Stimulated activated CD4-positive, alpha-beta T cell treated with anti-CD3 and anti-CD28 coated beads, Interleukin-1b, Interleukin-23, amount 100 ng/mL, for 48 hours (primary cell): ENCODE measurements around the gene BCLAF1.
A peak's percentile ranks its signal among the peaks of the same experiment; 100 is the strongest.
"Not testable (repeated sequence)": the region's sequence is repeated elsewhere in the genome, so short reads cannot be mapped to it uniquely, and the experiment has no call there.

Experiments used
- DNase-seq: peaks from one replicate; pipeline ENCODE4 v3.0.0-alpha.2; 2020

Gene BCLAF1

GRCh38 chr6:136289579-136290409 is at the start of gene BCLAF1:
TSS of gene BCLAF1 (minus strand) at chr6:136289846. CDS start at chr6:136279866, 9,980 bp downstream.
- DNase-seq: peak; percentile 99

DNA sequence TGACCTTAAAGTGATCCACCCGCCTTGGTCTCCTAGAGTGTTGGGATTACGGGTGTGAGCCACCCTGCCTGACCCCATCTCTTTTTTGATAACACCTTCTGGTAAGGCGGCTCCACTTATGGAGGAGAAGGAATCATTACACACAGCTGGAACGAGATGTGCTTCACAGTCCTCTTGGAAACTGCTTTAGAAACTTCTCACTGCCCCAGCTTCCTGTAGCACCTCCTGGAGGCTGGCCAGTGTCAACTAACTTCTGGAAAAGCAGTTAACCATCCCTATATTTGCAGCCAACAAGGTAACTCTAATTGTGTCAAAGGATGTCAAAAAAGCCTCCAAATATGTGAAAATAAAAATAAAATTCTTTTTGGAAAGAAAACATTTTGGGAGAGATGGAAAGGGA is 48.8 kb upstream of the BCLAF1 start:
- no peak for DNase-seq

DNA sequence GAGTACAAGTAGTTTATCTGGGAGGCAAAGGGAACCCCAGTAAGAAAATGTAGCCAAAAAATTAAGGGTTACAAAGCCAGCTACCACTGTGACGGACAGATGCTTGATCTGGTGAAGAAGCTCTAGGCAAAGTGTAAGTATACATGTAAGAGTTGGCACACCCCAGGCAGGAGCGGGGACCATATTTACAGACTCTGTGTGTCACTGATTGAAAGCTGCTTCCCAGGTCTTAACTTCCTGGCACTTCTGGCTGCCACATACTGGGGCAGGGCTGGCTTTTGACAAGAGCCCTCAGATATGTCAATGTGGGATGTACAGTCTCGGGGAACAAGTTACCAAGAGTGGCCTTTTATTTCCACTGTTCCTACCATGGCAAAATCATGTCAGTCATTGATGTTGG is 48.0 kb upstream of the BCLAF1 start:
- no peak for DNase-seq

DNA sequence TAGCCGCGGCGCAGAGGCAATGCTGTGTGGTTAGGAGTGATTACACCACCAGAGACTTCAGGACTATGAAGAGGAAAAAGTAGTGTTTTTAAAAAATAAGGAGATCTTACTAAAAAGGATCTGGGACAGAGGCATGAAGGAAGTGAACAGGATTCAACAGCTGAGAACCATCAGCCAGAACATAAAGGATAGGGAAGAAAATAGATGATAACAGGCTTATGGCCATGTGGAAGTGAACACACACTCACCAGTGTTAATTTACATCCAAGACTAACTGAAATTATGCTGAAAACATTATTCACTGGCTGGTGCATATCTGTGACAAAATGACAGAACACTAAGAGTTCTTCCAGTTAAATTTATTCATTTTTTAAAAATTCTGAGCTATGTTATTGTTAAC is 47.5 kb upstream of the BCLAF1 start:
- DNase-seq: no peak

DNA sequence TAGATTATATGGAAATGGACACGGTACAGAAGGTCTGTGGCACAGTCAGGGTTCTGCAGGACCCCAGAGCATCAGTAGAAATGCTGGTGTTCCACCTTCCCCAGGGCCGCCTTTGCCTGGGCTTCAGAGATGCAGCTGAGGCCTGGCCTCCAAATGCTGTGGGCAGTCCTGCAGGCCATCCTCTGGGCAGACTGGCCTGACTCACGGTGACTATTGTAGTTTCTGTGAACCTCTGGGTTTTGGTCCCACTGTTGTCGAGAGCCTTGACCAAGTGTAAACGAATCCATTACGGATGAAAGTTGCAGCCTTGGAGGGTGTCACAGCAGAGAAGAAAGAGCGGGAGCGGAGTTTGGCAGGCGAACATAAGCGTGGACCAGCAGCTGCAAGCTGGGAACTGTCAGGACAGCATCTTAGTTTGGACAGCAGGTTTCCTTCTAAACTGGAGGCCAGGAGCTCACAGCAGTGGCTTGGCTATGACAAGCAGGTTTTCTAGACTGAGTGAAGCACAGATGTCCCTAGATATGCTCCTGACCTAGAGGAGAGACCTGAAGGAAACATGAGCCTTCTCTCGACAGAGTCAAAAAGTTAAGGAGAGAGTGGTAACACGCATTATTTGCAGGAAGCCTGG is 46.2 kb upstream of the BCLAF1 start:
- DNase-seq: no peak

DNA sequence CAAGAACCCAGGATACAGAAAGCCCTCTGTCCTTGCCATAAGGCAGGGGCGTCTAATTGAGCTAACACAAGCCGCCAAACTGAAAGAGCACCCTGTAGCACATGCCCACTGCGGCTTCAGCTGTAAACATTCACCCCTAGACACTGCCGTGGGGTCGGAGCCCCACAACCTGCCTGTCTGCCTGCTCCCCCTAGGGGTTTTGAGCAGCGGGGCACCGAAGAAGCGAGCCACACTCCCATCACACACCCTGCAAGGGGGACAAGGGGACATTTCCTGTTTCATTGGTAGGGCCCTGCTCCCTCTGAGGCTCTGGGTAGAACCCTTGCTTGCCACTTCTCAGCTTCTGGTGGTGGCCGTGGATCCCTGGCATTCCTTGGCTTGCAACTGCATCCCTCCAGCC is 45.2 kb upstream of the BCLAF1 start:
- no peak for DNase-seq

GRCh38 chr6:136334465-136334846 is 44.8 kb upstream of the BCLAF1 start:
- DNase-seq: no peak

GRCh38 chr6:136333824-136334464 is 44.3 kb upstream of the BCLAF1 start:
- no peak for DNase-seq

GRCh38 chr6:136331461-136331860 is 41.8 kb upstream of the BCLAF1 start:
- DNase-seq: no peak

- DNase-seq: no peak
Observed at GRCh38 chr6:136330634-136331033, 41.0 kb upstream of the BCLAF1 start.

DNA sequence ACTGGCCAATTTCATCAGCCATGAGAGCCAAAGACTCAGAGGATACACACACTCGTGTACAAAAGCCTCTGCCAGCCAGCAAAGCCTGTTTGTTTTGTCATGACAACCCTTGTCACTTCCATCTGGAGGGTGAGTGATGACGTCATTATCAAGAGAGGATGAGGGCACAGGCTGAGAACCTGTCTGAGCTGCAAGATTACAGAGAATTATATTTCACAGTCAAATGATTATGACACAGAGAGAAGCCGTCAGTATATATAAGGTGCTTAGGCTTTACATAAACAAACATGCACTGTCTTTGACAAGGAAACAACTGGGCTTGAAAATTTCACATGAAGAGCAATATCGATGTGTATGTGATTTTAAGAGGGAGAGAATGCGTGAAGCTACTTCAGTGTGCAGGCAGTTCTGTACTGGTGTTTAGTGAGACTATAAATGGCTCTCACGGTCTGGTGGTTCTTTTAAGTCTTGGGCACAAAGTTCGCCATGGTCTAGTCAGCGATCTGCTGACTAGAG is 36.5 kb upstream of the BCLAF1 start:
- no peak for DNase-seq

- no peak for DNase-seq
Observed at GRCh38 chr6:136324686-136325380, 35.2 kb upstream of the BCLAF1 start.

- no peak for DNase-seq
Observed at GRCh38 chr6:136323431-136324112, 33.9 kb upstream of the BCLAF1 start.

DNA sequence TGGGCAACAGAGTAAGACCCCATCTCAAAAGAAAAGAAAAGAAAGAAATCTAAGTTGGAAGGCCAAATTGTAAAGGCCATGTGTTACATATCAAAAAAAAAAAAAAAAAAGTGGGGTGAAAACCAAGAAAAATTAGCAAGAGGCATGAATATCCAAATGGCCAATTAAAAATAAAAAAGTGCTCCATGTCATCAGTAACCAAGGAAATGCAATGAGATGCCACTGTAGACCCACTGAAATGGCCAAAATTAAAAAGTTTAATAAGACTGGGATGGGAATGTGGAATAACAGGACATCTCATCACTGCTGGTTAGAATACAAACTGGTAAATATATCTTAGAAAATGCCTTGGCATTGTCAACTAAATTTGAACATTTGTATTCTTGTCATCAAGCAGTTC is 30.1 kb upstream of the BCLAF1 start:
- DNase-seq: no peak

DNA sequence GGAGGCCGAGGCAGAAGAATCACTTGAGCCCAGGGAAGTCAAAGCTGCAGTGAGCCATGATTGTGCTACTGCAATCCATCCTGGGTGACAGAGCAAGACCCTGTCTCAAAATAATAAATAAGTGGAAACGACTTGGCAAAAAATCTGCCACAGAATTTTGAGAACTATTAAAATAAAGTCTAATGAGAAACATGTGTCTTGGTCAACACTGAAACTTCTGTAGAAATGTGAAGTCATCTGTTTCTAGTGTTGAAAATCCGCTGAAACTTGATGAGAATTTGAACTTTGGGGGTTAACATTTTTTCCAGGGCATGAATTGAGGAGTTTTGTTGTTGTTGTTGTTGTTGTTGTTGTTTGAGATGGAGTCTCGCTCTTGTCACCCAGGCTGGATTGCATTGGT is 29.0 kb upstream of the BCLAF1 start:
- DNase-seq: no peak

- DNase-seq: no peak
Observed at GRCh38 chr6:136317971-136318370, 28.3 kb upstream of the BCLAF1 start.

GRCh38 chr6:136317021-136317694 is 27.5 kb upstream of the BCLAF1 start:
- peak; percentile 55 for DNase-seq

DNA sequence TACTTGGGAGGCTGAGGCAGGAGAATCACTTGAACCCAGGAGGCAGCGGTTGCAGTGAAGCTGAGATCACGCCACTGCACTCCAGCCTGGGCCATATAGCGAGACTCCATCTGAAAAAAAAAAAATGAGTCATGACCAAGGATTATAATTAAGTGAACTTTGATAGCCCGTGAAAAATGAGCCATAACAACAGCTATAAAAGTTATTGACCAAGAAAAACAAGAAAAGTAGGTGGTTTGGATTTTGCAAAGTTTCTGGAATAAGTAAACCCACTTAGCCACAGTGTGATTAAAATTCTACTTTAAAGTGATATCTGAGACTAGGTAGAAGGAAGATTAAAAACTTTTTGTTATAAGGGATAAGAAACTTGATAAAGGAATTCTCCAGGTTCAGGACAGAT is 25.9 kb upstream of the BCLAF1 start:
- DNase-seq: no peak

DNA sequence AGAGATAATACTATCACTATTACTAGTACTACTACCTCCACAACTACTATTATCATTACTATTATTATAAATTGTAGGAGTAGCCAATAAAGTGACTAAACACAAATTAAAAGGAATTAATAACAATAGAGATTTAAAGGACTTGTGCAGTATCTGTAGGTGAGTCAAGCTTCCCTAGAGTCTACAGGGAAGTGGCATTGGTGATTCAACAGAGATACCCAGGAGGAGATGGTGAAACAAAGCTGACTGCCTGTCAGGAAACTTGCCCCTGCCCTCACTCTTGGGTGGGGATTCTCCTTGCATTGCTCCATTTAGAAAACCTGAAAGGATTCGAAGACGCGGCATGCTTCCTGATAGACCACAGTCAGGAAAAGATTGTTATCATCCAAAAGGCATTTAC is 23.3 kb upstream of the BCLAF1 start:
- no peak for DNase-seq

- no peak for DNase-seq
Observed at GRCh38 chr6:136309729-136310311, 20.2 kb upstream of the BCLAF1 start.

DNA sequence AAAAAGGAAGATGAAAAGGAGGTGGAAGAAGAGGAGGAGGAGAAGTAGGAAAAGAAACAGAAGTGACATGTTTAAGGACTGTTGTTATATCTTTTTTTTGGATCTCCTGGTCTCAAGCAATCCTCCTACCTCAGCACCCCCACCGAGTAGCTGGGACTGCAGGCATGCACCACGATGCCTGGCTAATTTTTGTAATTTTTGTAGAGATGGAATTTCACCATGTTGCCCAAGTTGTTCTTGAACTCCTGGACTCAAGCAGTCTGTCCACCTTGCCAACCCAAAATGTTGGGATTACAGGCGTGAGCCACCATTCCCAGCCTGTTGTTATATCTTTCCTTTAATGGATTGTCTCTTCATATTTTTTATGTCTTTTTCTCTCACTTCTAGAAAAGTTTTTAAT is 19.5 kb upstream of the BCLAF1 start:
- no peak for DNase-seq

DNA sequence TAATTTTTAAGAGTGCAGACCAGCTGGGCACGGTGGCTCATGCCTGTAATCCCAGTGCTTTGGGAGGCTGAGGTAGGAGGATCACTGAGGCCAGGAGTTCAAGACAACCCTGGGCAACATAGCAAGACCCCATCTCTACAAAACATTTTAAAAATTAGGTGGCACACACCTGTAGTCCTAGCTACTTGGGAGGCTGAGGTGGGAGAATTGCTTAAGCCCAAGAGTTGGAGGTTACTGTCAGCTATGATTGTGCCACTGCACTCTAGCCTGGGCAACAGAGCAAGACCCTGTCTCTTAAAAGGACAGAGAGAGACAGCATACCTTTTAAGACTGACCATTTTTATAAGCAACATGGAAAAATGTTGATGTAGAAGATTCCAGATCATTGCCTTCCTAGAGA is 18.8 kb upstream of the BCLAF1 start:
- not testable (repeated sequence) for DNase-seq
